Measurements from ENCODE around the gene ASPSCR1.

DNA sequence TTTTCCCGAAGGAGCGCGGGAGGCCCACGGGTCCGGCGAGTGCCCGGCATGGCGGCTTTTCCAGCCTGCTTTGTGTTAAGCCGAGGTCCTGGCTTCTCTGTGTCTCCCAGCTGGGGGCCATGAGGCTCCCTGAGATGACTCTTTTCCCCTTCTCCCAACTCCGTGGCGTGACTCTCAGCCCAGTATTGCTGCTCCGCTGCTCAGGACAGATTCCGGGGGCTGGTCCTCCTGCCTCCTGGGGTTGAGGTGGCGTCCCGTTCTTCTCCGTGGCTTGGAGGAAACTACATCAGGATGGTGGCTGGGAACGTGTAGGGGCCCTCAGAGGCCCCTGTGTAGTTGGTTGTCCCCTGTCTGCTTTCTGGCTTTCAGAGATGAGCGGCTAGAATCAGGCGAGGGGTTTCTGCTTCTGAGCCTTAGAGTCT, 75.2 kb downstream of the ASPSCR1 start:
- TF ChIP-seq, protein P1, sequence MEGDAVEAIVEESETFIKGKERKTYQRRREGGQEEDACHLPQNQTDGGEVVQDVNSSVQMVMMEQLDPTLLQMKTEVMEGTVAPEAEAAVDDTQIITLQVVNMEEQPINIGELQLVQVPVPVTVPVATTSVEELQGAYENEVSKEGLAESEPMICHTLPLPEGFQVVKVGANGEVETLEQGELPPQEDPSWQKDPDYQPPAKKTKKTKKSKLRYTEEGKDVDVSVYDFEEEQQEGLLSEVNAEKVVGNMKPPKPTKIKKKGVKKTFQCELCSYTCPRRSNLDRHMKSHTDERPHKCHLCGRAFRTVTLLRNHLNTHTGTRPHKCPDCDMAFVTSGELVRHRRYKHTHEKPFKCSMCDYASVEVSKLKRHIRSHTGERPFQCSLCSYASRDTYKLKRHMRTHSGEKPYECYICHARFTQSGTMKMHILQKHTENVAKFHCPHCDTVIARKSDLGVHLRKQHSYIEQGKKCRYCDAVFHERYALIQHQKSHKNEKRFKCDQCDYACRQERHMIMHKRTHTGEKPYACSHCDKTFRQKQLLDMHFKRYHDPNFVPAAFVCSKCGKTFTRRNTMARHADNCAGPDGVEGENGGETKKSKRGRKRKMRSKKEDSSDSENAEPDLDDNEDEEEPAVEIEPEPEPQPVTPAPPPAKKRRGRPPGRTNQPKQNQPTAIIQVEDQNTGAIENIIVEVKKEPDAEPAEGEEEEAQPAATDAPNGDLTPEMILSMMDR (IDR thresholded peaks at IDR 0.05; ENCODE audit: insufficient read depth, low read length, poor library complexity, severe bottlenecking): no peak
- TF ChIP-seq EZH2phosphoT487 (conservative IDR thresholded peaks at IDR 0.05; ENCODE audit: low read length): no peak

Data from SU-DHL-6 (cell line).